HT-29 (cell line): ENCODE data around the gene DSG2. TPM values are rescaled to one million over a fixed set of nuclear protein-coding genes. Genes with fewer than 3 reads are reported as not detected.
"Not testable (repeated sequence)": the region's sequence is repeated elsewhere in the genome, so short reads cannot be mapped to it uniquely, and the experiment has no call there.

Source experiments
- DNase-seq: peaks from one replicate; pipeline ENCODE4 v3.0.0-alpha.2; 2015; ENCODE audit warnings: low spot score
- total RNA-seq: library from RNA; depleted of rRNA; stranded (reverse); fragments of >200 nt; shearing (Covaris generic); gene quantifications from 2 replicates; pipeline ENCODE4 v1.2.3, GENCODE V29; 2014

The DSG2 gene
- total RNA-seq, 1 experiment from 2014 or later: 17.8 TPM

GRCh38 chr18:31500051-31500688, 2.2 kb downstream of the DSG2 start:
- no peak for DNase-seq

- DNase-seq: no peak
Observed at GRCh38 chr18:31503011-31503410, 5.0 kb downstream of the DSG2 start.

- DNase-seq: no peak
Observed at GRCh38 chr18:31504455-31505147, 6.6 kb downstream of the DSG2 start.

- no peak for DNase-seq
Observed at GRCh38 chr18:31505156-31505555, 7.2 kb downstream of the DSG2 start.

GRCh38 chr18:31506024-31506742, 8.2 kb downstream of the DSG2 start:
- peak; percentile 35 for DNase-seq

- not testable (repeated sequence) for DNase-seq
Observed at GRCh38 chr18:31507124-31507523, 9.1 kb downstream of the DSG2 start.

- no peak for DNase-seq
Observed at GRCh38 chr18:31508781-31509180, 10.8 kb downstream of the DSG2 start.

GRCh38 chr18:31509571-31509970, 11.6 kb downstream of the DSG2 start:
- no peak for DNase-seq

- DNase-seq: peak; percentile 39
Observed at GRCh38 chr18:31510319-31510718, 12.3 kb downstream of the DSG2 start.

- no peak for DNase-seq
Observed at GRCh38 chr18:31511098-31511497, 13.1 kb downstream of the DSG2 start.

GRCh38 chr18:31512203-31512764, 14.3 kb downstream of the DSG2 start:
- peak; percentile 70 for DNase-seq

GRCh38 chr18:31513189-31513935, 15.4 kb downstream of the DSG2 start:
- DNase-seq: peak; percentile 45

- DNase-seq: no peak
Observed at GRCh38 chr18:31516437-31516836, 18.5 kb downstream of the DSG2 start.

- no peak for DNase-seq
Observed at GRCh38 chr18:31526374-31526773, 28.4 kb downstream of the DSG2 start.

GRCh38 chr18:31533236-31533635, 35.3 kb downstream of the DSG2 start:
- DNase-seq: no peak

- no peak for DNase-seq
Observed at GRCh38 chr18:31538837-31539236, 40.9 kb downstream of the DSG2 start.

- DNase-seq: no peak
Observed at GRCh38 chr18:31546476-31546875, 48.5 kb downstream of the DSG2 start.

- DNase-seq: no peak
Observed at GRCh38 chr18:31548853-31549252, 50.9 kb downstream of the DSG2 start.

GRCh38 chr18:31549416-31549815, 51.4 kb downstream of the DSG2 start:
- DNase-seq: no peak

- no peak for DNase-seq
Observed at GRCh38 chr18:31551883-31552282, 53.9 kb downstream of the DSG2 start.

- no peak for DNase-seq
Observed at GRCh38 chr18:31553800-31554199, 55.8 kb downstream of the DSG2 start.

GRCh38 chr18:31554776-31555175, 56.8 kb downstream of the DSG2 start:
- DNase-seq: no peak
